ENCODE results near the gene TLL1.

GRCh38 chr4:165867961-165868360 lies 5.1 kb upstream of the TLL1 start:
- no peak for TF ChIP-seq CTCF (IDR thresholded peaks at IDR 0.05)
- TF ChIP-seq POLR2A (IDR thresholded peaks at IDR 0.05): no peak
- no peak for TF ChIP-seq POLR2AphosphoS5 (IDR thresholded peaks at IDR 0.05; ENCODE audit: insufficient read depth in 1 of 2, low read depth in 1 of 2)

Measured in vagina (tissue), 2 donors.